Adrenal gland (tissue), 12 donors: ENCODE results near the gene RYR1. TPM values are rescaled to one million over a fixed set of nuclear protein-coding genes. Genes with fewer than 3 reads are reported as not detected.

ENCODE experiments used
- DNase-seq, 7 donors: peaks; one replicate each; pipeline ENCODE4 v3.0.0-alpha.2; 2019 to 2020
- H3K27ac ChIP-seq, 5 donors: fragments of 200-600 bp; sonication (generic) in 4 of 5; 1 replicate in 3 of 5; 2 replicates in 2 of 5; pipeline versions ENCODE4 v1.5.1 to v1.8.0; 2016 to 2020; ENCODE audit warnings: mild to moderate bottlenecking in 1 of 5
- H3K27me3 ChIP-seq: fragments of 200-600 bp; 2 replicates; pipeline ENCODE4 v1.8.0; 2021
- H3K36me3 ChIP-seq, 2 donors: fragments of 200-600 bp; replicated peaks in 1 of 2; 1 replicate in 1 of 2; 2 replicates in 1 of 2; pipeline versions ENCODE4 v1.5.1 to v1.8.0; 2018 to 2022
- H3K4me1 ChIP-seq, 2 donors: fragments of 200-600 bp; replicated peaks in 1 of 2; 1 replicate in 1 of 2; 2 replicates in 1 of 2; pipeline versions ENCODE4 v1.5.1 to v1.8.0; 2018 to 2021
- H3K4me3 ChIP-seq, 4 donors: fragments of 200-600 bp; sonication (generic) in 3 of 4; one replicate each; pipeline ENCODE4 v1.5.1; 2016 to 2018
- H3K9me3 ChIP-seq, 3 donors: fragments of 200-600 bp; sonication (generic) in 1 of 3; replicated peaks in 1 of 3; 1 replicate in 2 of 3; 2 replicates in 1 of 3; pipeline versions ENCODE4 v1.5.1 to v1.8.0; 2016 to 2021
- CTCF ChIP-seq, 6 experiments: fragments of 450-650 bp in 4 of 6; fragments of 200-600 bp in 2 of 6; sonication (generic) in 1 of 6; IDR thresholded peaks; 1 replicate in 5 of 6; 2 replicates in 1 of 6; pipeline versions ENCODE4 v1.5.1 to v1.8.0; 2016 to 2021; ENCODE audit warnings: antibody characterized with exemption in 6 of 6, mild to moderate bottlenecking in 2 of 6, moderate library complexity in 1 of 6
- POLR2A ChIP-seq, 2 donors: fragments of 450-650 bp; IDR thresholded peaks; one replicate each; pipeline ENCODE4 v1.6.1; 2017; ENCODE audit warnings: antibody characterized with exemption in 2 of 2, mild to moderate bottlenecking in 2 of 2, moderate library complexity in 1 of 2
- WGBS, 4 donors: extraction: QIAGEN DNeasy Blood & Tissue Kit in 2 of 4; methylation state at CpG; one replicate each; pipeline versions ENCODE4 v1.1.5 to v1.1.7; 2013 to 2017; 5-methylcytosine and 5-hydroxymethylcytosine counted together
- intact Hi-C, 2 donors: fragments of 100-400 bp; cut with DNase I; formaldehyde crosslinking; loops; one replicate each; pipeline versions ENCODE4 v1.14.1 to v1.15.0; 2022 to 2023
- polyA plus RNA-seq, 3 donors: library from polyadenylated mRNA; stranded (reverse); fragments of 200-250 nt in 2 of 3; fragments of 350-450 nt in 1 of 3; fragmentation: Illumina TruSeq in 1 of 3; extraction: RNeasy Lipid Tissue Mini Kit (QIAGEN cat#74804) in 1 of 3; gene quantifications; one replicate each; pipeline ENCODE4 v1.2.3, GENCODE V29; 2013 to 2014
- total RNA-seq, 9 donors: library from RNA; depleted of rRNA in 4 of 9; stranded (reverse); fragments of >200 nt in 4 of 9; fragments of 120-200 nt in 1 of 9; fragmentation: NEBNext Ultra II Directional in 1 of 9; extraction: Animal tissue kit (Norgen Biotek cat#: 25700) in 1 of 9; gene quantifications; one replicate each; pipeline versions ENCODE4 v1.1.0 to v1.2.4, GENCODE V29; 2013 to 2023
- donor health status: healthy with polysubstance abuse.
- donor health status: Bipolar disorder and iron deficiency.
- donor health status: DM: yes; HTN: yes; CAD: no.
- donor health status: DM: no; HTN: no; CAD: no.
- donor health status: DM: no; HTN: no; CAD: no.
- donor health status: DM: yes; HTN: yes; CAD: no.

Gene RYR1
- total and polyA plus RNA-seq, 12 donors, result 0.90 to 10.0 (median 3.2) TPM

GRCh38 chr19:38473201-38473600, 39.7 kb downstream of the RYR1 start:
- no peaks in the 10 kb centered on the region for H3K36me3 ChIP-seq
- no peaks in the 10 kb centered on the region for H3K9me3 ChIP-seq
- TF ChIP-seq POLR2A (IDR thresholded peaks at IDR 0.05) (no peak), CTCF (IDR thresholded peaks at IDR 0.05) (no peak)
- DNase-seq, result no peak
- H3K4me1 ChIP-seq, result no peaks in the 10 kb centered on the region
- intact Hi-C loops, result no loop called here
- no peaks in the 10 kb centered on the region for H3K27me3 ChIP-seq
- H3K27ac ChIP-seq, result no peak overlapping the region
- no peak overlapping the region for H3K4me3 ChIP-seq
- WGBS, 4 donors, result 83 to 88% (median 86%) methylated on average over 11 to 21 of the region's 21 CpGs

GRCh38 chr19:38475176-38475575, 41.7 kb downstream of the RYR1 start:
- intact Hi-C loops, result no loop called here
- Histone ChIP-seq H3K4me1 (no peaks in the 10 kb centered on the region), H3K9me3 (no peaks in the 10 kb centered on the region), H3K27ac (no peak overlapping the region), H3K4me3 (no peak overlapping the region), H3K36me3 (no peaks in the 10 kb centered on the region), H3K27me3 (no peaks in the 10 kb centered on the region)
- WGBS, 4 donors, result 72 to 100% (median 81%) methylated on average over 1 to 13 of the region's 13 CpGs
- TF ChIP-seq CTCF (IDR thresholded peaks at IDR 0.05), result no peak
- no peak for TF ChIP-seq POLR2A (IDR thresholded peaks at IDR 0.05)
- no peak for DNase-seq

- Histone ChIP-seq H3K36me3 (no peaks in the 10 kb centered on the region), H3K27ac (no peak overlapping the region), H3K9me3 (no peaks in the 10 kb centered on the region), H3K4me1 (no peaks in the 10 kb centered on the region), H3K27me3 (no peaks in the 10 kb centered on the region), H3K4me3 (no peak overlapping the region)
- intact Hi-C loops, result no loop called here
- DNase-seq, result peak in 1 of 7 donors; percentile 7
- WGBS, 4 donors, result 78 to 80% (median 78%) methylated on average over 8 to 16 of the region's 16 CpGs
- TF ChIP-seq CTCF (IDR thresholded peaks at IDR 0.05) (no peak), POLR2A (IDR thresholded peaks at IDR 0.05) (no peak)
Measured at GRCh38 chr19:38478273-38478971, 44.9 kb downstream of the RYR1 start.

- intact Hi-C loops, result no loop called here
- DNase-seq, result no peak
- TF ChIP-seq POLR2A (IDR thresholded peaks at IDR 0.05) (no peak), CTCF (IDR thresholded peaks at IDR 0.05) (no peak)
Measured at GRCh38 chr19:38482496-38482895, 49.0 kb downstream of the RYR1 start.

More at GRCh38 chr19:38482496-38482895, 49.0 kb downstream of the RYR1 start:
- H3K4me3 ChIP-seq, result no peak overlapping the region
- H3K27ac ChIP-seq, result no peak overlapping the region
- H3K36me3 ChIP-seq, result no peaks in the 10 kb centered on the region
- WGBS, 4 donors, result 73 to 86% (median 82%) methylated on average over 8 of the region's 8 CpGs
- no peaks in the 10 kb centered on the region for H3K9me3 ChIP-seq
- H3K4me1 ChIP-seq, result no peaks in the 10 kb centered on the region
- H3K27me3 ChIP-seq, result no peaks in the 10 kb centered on the region
